Astrocyte (in vitro differentiated cells and primary cell): ENCODE results near the gene CD44.

Source experiments
- CTCF ChIP-seq: IDR thresholded peaks from 2 replicates; pipeline ENCODE4 v1.5.1; 2011; ENCODE audit warnings: low read depth, mild to moderate bottlenecking, inconsistent platforms, low read length, moderate library complexity; ENCODE audit not compliant: insufficient read depth
- EZH2 ChIP-seq: IDR thresholded peaks from 2 replicates; pipeline ENCODE4 v1.6.1; 2012; ENCODE audit warnings: mild to moderate bottlenecking, low read length, inconsistent platforms; ENCODE audit not compliant: insufficient read depth

DNA sequence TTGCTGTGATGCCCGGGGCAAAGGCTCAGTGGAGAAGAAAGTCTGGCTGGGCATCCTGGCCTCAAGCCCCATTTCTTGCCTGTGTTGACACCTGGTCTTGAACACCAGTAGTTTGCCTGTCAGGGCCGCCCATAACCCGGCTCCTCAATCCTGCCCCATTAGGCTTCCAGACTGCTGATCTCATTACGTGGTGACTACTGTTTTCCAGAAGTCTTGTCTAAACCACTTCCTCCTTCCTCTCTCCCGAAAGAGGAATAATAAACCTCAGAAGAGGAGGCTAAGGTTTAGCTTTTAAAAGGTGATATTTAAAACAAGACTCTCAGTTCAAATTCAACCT is 97.7 kb downstream of the CD44 start:
- TF ChIP-seq CTCF (no peak), EZH2 (no peak)
